Measurements from ENCODE around the gene RBBP8NL. TPM values are rescaled to one million over a fixed set of nuclear protein-coding genes. Genes with fewer than 3 reads are reported as not detected.

The RBBP8NL gene
- total RNA-seq, 1 donor from 2014 or later: not detected

- no peak for DNase-seq (ENCODE audit: extremely low read depth, low read depth, low spot score)
These were observed 34.5 kb upstream of the RBBP8NL start for GRCh38 chr20:62461834-62462233.

GRCh38 chr20:62461157-62461556 is 33.8 kb upstream of the RBBP8NL start:
- DNase-seq (ENCODE audit: extremely low read depth, low read depth, low spot score): no peak

GRCh38 chr20:62460678-62461077 is 33.3 kb upstream of the RBBP8NL start:
- no peak for DNase-seq (ENCODE audit: extremely low read depth, low read depth, low spot score)

GRCh38 chr20:62459488-62459887 is 32.1 kb upstream of the RBBP8NL start:
- DNase-seq (ENCODE audit: extremely low read depth, low read depth, low spot score): no peak

GRCh38 chr20:62458275-62459251 is 31.2 kb upstream of the RBBP8NL start:
- no peak for DNase-seq (ENCODE audit: extremely low read depth, low read depth, low spot score)

- no peak for DNase-seq (ENCODE audit: extremely low read depth, low read depth, low spot score)
These were observed 30.5 kb upstream of the RBBP8NL start for GRCh38 chr20:62457831-62458230.

- DNase-seq (ENCODE audit: extremely low read depth, low read depth, low spot score): no peak
These were observed 29.8 kb upstream of the RBBP8NL start for GRCh38 chr20:62457098-62457497.

GRCh38 chr20:62455929-62456328 is 28.6 kb upstream of the RBBP8NL start:
- no peak for DNase-seq (ENCODE audit: extremely low read depth, low read depth, low spot score)

GRCh38 chr20:62454904-62455636 is 27.7 kb upstream of the RBBP8NL start:
- DNase-seq (ENCODE audit: extremely low read depth, low read depth, low spot score): no peak

- no peak for DNase-seq (ENCODE audit: extremely low read depth, low read depth, low spot score)
These were observed 26.0 kb upstream of the RBBP8NL start for GRCh38 chr20:62453186-62453808.

GRCh38 chr20:62452475-62453095 is 25.2 kb upstream of the RBBP8NL start:
- no peak for DNase-seq (ENCODE audit: extremely low read depth, low read depth, low spot score)

GRCh38 chr20:62451970-62452369 is 24.6 kb upstream of the RBBP8NL start:
- DNase-seq (ENCODE audit: extremely low read depth, low read depth, low spot score): no peak

GRCh38 chr20:62451156-62451767 is 23.9 kb upstream of the RBBP8NL start:
- no peak for DNase-seq (ENCODE audit: extremely low read depth, low read depth, low spot score)

GRCh38 chr20:62449951-62450691 is 22.8 kb upstream of the RBBP8NL start:
- no peak for DNase-seq (ENCODE audit: extremely low read depth, low read depth, low spot score)

GRCh38 chr20:62448788-62449187 is 21.4 kb upstream of the RBBP8NL start:
- no peak for DNase-seq (ENCODE audit: extremely low read depth, low read depth, low spot score)

GRCh38 chr20:62448038-62448437 is 20.7 kb upstream of the RBBP8NL start:
- no peak for DNase-seq (ENCODE audit: extremely low read depth, low read depth, low spot score)

- no peak for DNase-seq (ENCODE audit: extremely low read depth, low read depth, low spot score)
These were observed 19.8 kb upstream of the RBBP8NL start for GRCh38 chr20:62446888-62447869.

GRCh38 chr20:62446481-62446880 is 19.1 kb upstream of the RBBP8NL start:
- DNase-seq (ENCODE audit: extremely low read depth, low read depth, low spot score): no peak

Measured in glomerular endothelial cell (primary cell).